Mesenteric fat pad (tissue), 1 donor: ENCODE results near the gene OPCML. TPM values are rescaled to one million over a fixed set of nuclear protein-coding genes. Genes with fewer than 3 reads are reported as not detected.

ENCODE experiments used
- DNase-seq: peaks from one replicate; pipeline ENCODE4 v3.0.0-alpha.2; 2020; ENCODE audit warnings: low spot score
- total RNA-seq: library from RNA; stranded (reverse); fragmentation: NEBNext Ultra II Directional; extraction: Animal tissue kit (Norgen Biotek cat#: 25700); gene quantifications from one replicate; pipeline ENCODE4 v1.2.1, GENCODE V29; 2021
- donor health status: DM: yes; HTN: yes; CAD: no.

The OPCML gene
- total RNA-seq, 1 donor from 2014 or later, result 0.39 TPM

GRCh38 chr11:133078591-133079404, 453.5 kb downstream of the OPCML start:
- no peak for DNase-seq

- no peak for DNase-seq
Measured at GRCh38 chr11:133078012-133078411, 454.3 kb downstream of the OPCML start.

GRCh38 chr11:133075351-133075750, 456.9 kb downstream of the OPCML start:
- DNase-seq, result no peak

GRCh38 chr11:133072858-133073582, 459.3 kb downstream of the OPCML start:
- DNase-seq, result no peak

GRCh38 chr11:133072378-133072777, 459.9 kb downstream of the OPCML start:
- DNase-seq, result no peak

GRCh38 chr11:133070791-133071190, 461.5 kb downstream of the OPCML start:
- no peak for DNase-seq

GRCh38 chr11:133070021-133070713, 462.1 kb downstream of the OPCML start:
- no peak for DNase-seq

- DNase-seq, result no peak
Measured at GRCh38 chr11:133065847-133066485, 466.3 kb downstream of the OPCML start.

GRCh38 chr11:133064961-133065360, 467.3 kb downstream of the OPCML start:
- DNase-seq, result no peak

GRCh38 chr11:133064152-133064877, 468.0 kb downstream of the OPCML start:
- no peak for DNase-seq

- no peak for DNase-seq
Measured at GRCh38 chr11:133058501-133058900, 473.8 kb downstream of the OPCML start.

- no peak for DNase-seq
Measured at GRCh38 chr11:133053124-133053776, 479.1 kb downstream of the OPCML start.

- no peak for DNase-seq
Measured at GRCh38 chr11:133052537-133052936, 479.8 kb downstream of the OPCML start.

- no peak for DNase-seq
Measured at GRCh38 chr11:133049244-133050019, 482.9 kb downstream of the OPCML start.

GRCh38 chr11:133048270-133048669, 484.0 kb downstream of the OPCML start:
- DNase-seq, result no peak

GRCh38 chr11:133047771-133048115, 484.6 kb downstream of the OPCML start:
- DNase-seq, result no peak

- no peak for DNase-seq
Measured at GRCh38 chr11:133047036-133047770, 485.1 kb downstream of the OPCML start.

- no peak for DNase-seq
Measured at GRCh38 chr11:133046252-133046651, 486.0 kb downstream of the OPCML start.
